BLaER1 treated with 17β-estradiol and CSF1 and Interleukin-3, amounts not matched to agents 10 nM and 100 nM (cell line): ENCODE data around the gene ERI3.

Experiments used
- H3K27ac ChIP-seq, 11 experiments: shearing (Covaris generic); formaldehyde crosslinking; 2 replicates each; pipeline ENCODE4 v1.8.1; 2022
- H3K27me3 ChIP-seq, 11 experiments: shearing (Covaris generic); formaldehyde crosslinking; 2 replicates each; pipeline ENCODE4 v1.8.1; 2022
- H3K36me3 ChIP-seq, 11 experiments: shearing (Covaris generic); formaldehyde crosslinking; 2 replicates each; pipeline ENCODE4 v1.8.1; 2022
- H3K4me1 ChIP-seq, 10 experiments: shearing (Covaris generic); formaldehyde crosslinking; 2 replicates each; pipeline ENCODE4 v1.8.1; 2022
- H3K4me2 ChIP-seq, 11 experiments: shearing (Covaris generic); formaldehyde crosslinking; 2 replicates each; pipeline ENCODE4 v1.8.1; 2022
- H3K4me3 ChIP-seq, 10 experiments: shearing (Covaris generic); formaldehyde crosslinking; 2 replicates each; pipeline ENCODE4 v1.8.1; 2022
- H3K9ac ChIP-seq, 11 experiments: shearing (Covaris generic); formaldehyde crosslinking; 2 replicates each; pipeline ENCODE4 v1.8.1; 2022
- H3K9me3 ChIP-seq, 11 experiments: shearing (Covaris generic); formaldehyde crosslinking; replicated peaks in 1 of 11; 2 replicates each; pipeline ENCODE4 v1.8.1; 2022
- H4K20me1 ChIP-seq, 11 experiments: shearing (Covaris generic); formaldehyde crosslinking; 2 replicates each; pipeline ENCODE4 v1.8.1; 2022
- Cebpa-rat ChIP-seq, 11 experiments: shearing (Covaris generic); IDR thresholded peaks; 2 replicates each; pipeline ENCODE4 v1.8.1; 2022

The ERI3 gene

DNA sequence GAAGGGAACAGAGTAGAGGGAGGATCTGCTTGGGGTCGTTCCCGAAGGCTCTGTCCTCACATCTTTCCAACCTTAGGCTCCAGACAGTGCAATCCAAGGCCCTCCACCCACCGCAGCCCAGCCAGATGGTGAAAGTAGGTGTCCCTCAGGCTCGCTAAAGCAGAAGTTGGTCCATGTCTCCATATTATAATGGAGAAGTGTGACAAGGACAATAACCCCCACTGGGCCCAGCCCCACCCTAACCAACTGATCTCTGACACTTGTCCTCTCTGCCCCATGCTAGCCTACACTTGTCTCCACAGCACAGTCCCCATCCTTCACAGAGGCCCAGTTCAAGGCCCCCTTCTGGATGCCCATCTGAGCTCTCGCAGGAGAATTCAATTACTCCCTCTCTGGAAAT, 93.1 kb downstream of the ERI3 start:
- Histone ChIP-seq H3K27me3 (no peaks in the 10 kb centered on the region), H3K36me3 (peaks cover 0 to 49% (median 20%) of the 10 kb centered on the region in 11 experiments; a peak in 12 of 22 replicates), H3K4me1 (peaks cover 0 to 70% (median 10%) of the 10 kb centered on the region in 10 experiments; a peak in 11 of 20 replicates), H3K27ac (peak overlapping the region in 4 of 11 experiments; percentile 44 to 91 (median 82); a peak in 7 of 22 replicates), H4K20me1 (peaks cover 0 to 30% (median 0%) of the 10 kb centered on the region in 11 experiments; a peak in 6 of 22 replicates), H3K4me3 (no peak overlapping the region), H3K9me3 (no peaks in the 10 kb centered on the region), H3K4me2 (peak overlapping the region in 4 of 11 experiments; percentile 39 to 91 (median 78); a peak in 6 of 22 replicates), H3K9ac (peak overlapping the region in 2 of 11 experiments; percentile 64 to 71; a peak in 2 of 22 replicates)
- no peak for TF ChIP-seq Cebpa-rat (IDR thresholded peaks at IDR 0.05)

- no peaks in the 10 kb centered on the region for H3K9me3 ChIP-seq
- peak overlapping the region in 3 of 11 experiments; percentile 1 to 91 (median 87); a peak in 5 of 22 replicates for H3K27ac ChIP-seq
- TF ChIP-seq Cebpa-rat (IDR thresholded peaks at IDR 0.05): no peak
- H3K36me3 ChIP-seq: peaks cover 6 to 55% (median 26%) of the 10 kb centered on the region in 11 experiments; a peak in 19 of 22 replicates
- peaks cover 0 to 30% (median 0%) of the 10 kb centered on the region in 11 experiments; a peak in 4 of 22 replicates for H4K20me1 ChIP-seq
- peak overlapping the region in 1 of 11 experiments; percentile 10; a peak in 1 of 22 replicates for H3K9ac ChIP-seq
- peak overlapping the region in 3 of 11 experiments; percentile 70 to 91 (median 85); a peak in 6 of 22 replicates for H3K4me2 ChIP-seq
- no peak overlapping the region for H3K4me3 ChIP-seq
- peaks cover 0 to 63% (median 10%) of the 10 kb centered on the region in 10 experiments; a peak in 11 of 20 replicates for H3K4me1 ChIP-seq
- no peaks in the 10 kb centered on the region for H3K27me3 ChIP-seq
Measured at GRCh38 chr1:44261171-44261817, 93.8 kb downstream of the ERI3 start.

DNA sequence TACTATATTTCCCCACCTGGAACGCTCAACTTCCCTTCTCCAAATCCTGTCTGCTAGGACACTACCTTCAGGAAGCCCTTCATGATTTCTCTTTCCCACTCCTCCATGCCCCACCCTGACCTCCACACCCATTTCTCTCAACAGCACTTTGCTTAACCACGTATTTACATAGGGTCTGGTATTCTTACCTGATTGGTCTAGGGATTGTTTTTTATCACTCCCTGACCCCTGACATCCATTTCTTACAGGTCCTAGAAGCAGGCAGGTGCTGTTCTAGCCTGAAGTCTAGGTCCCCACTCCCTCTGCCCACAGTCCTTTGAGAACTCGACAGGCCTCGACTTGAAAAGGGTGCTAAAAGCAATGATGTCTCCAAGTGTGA, 94.3 kb downstream of the ERI3 start:
- Histone ChIP-seq H3K36me3 (peaks cover 10 to 60% (median 28%) of the 10 kb centered on the region in 11 experiments; a peak in 19 of 22 replicates), H3K9ac (no peak overlapping the region), H3K4me3 (no peak overlapping the region), H4K20me1 (peaks cover 0 to 30% (median 0%) of the 10 kb centered on the region in 11 experiments; a peak in 4 of 22 replicates), H3K4me2 (peak overlapping the region in 2 of 11 experiments; percentile 85 to 91; a peak in 4 of 22 replicates), H3K4me1 (peaks cover 0 to 58% (median 10%) of the 10 kb centered on the region in 10 experiments; a peak in 11 of 20 replicates), H3K9me3 (no peaks in the 10 kb centered on the region), H3K27ac (peak overlapping the region in 3 of 11 experiments; percentile 1 to 91 (median 87); a peak in 2 of 22 replicates), H3K27me3 (no peaks in the 10 kb centered on the region)
- no peak for TF ChIP-seq Cebpa-rat (IDR thresholded peaks at IDR 0.05)

DNA sequence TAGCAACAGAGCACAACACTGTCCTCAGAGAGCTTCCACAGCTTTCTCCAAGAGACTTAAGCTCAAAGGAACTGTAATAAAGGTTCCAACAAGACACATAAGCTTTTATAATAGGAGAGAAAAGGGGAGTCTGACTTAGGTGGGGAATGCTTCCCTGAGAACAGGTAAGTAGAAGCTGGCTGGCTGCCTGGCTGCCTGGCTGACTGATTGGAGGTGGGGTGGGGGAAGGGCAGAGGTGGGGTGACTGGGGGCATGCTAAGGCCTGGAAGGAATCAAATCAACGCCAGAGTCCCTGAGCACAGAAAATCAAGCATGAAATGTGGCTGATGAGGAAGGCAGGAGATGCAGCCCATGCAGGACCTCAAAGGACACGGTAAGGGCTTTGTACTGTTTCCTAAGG, 96.0 kb downstream of the ERI3 start:
- no peak overlapping the region for H3K27ac ChIP-seq
- no peak overlapping the region for H3K4me2 ChIP-seq
- no peak for TF ChIP-seq Cebpa-rat (IDR thresholded peaks at IDR 0.05)

GRCh38 chr1:44256762-44257554, 98.1 kb downstream of the ERI3 start:
- H3K9me3 ChIP-seq: no peaks in the 10 kb centered on the region
- H4K20me1 ChIP-seq: peaks cover 0 to 39% (median 0%) of the 10 kb centered on the region in 11 experiments; a peak in 8 of 22 replicates
- no peaks in the 10 kb centered on the region for H3K27me3 ChIP-seq
- no peak overlapping the region for H3K9ac ChIP-seq
- TF ChIP-seq Cebpa-rat (IDR thresholded peaks at IDR 0.05): no peak
- no peak overlapping the region for H3K4me3 ChIP-seq
- H3K27ac ChIP-seq: no peak overlapping the region
- peaks cover 0 to 20% (median 0%) of the 10 kb centered on the region in 10 experiments; a peak in 9 of 20 replicates for H3K4me1 ChIP-seq
- no peak overlapping the region for H3K4me2 ChIP-seq
- peaks cover 11 to 61% (median 26%) of the 10 kb centered on the region in 11 experiments; a peak in 18 of 22 replicates for H3K36me3 ChIP-seq

More for the DNA sequence above, 96.0 kb downstream of the ERI3 start:
- Histone ChIP-seq H3K27me3 (no peaks in the 10 kb centered on the region), H3K4me3 (no peak overlapping the region), H3K36me3 (peaks cover 10 to 57% (median 32%) of the 10 kb centered on the region in 11 experiments; a peak in 19 of 22 replicates), H3K4me1 (peaks cover 0 to 41% (median 10%) of the 10 kb centered on the region in 10 experiments; a peak in 11 of 20 replicates), H3K9ac (no peak overlapping the region), H3K9me3 (no peaks in the 10 kb centered on the region), H4K20me1 (peaks cover 0 to 36% (median 0%) of the 10 kb centered on the region in 11 experiments; a peak in 4 of 22 replicates)

GRCh38 chr1:44254392-44254910, 100.6 kb downstream of the ERI3 start:
- no peak overlapping the region for H3K4me2 ChIP-seq
- TF ChIP-seq Cebpa-rat (IDR thresholded peaks at IDR 0.05): no peak
- no peak overlapping the region for H3K9ac ChIP-seq
- peaks cover 0 to 47% (median 3%) of the 10 kb centered on the region in 11 experiments; a peak in 9 of 22 replicates for H4K20me1 ChIP-seq
- H3K27me3 ChIP-seq: no peaks in the 10 kb centered on the region
- H3K4me3 ChIP-seq: no peak overlapping the region
- H3K27ac ChIP-seq: no peak overlapping the region
- H3K36me3 ChIP-seq: peaks cover 15 to 68% (median 28%) of the 10 kb centered on the region in 11 experiments; a peak in 19 of 22 replicates
- no peaks in the 10 kb centered on the region for H3K9me3 ChIP-seq
- peaks cover 0 to 7% (median 0%) of the 10 kb centered on the region in 10 experiments; a peak in 1 of 20 replicates for H3K4me1 ChIP-seq

DNA sequence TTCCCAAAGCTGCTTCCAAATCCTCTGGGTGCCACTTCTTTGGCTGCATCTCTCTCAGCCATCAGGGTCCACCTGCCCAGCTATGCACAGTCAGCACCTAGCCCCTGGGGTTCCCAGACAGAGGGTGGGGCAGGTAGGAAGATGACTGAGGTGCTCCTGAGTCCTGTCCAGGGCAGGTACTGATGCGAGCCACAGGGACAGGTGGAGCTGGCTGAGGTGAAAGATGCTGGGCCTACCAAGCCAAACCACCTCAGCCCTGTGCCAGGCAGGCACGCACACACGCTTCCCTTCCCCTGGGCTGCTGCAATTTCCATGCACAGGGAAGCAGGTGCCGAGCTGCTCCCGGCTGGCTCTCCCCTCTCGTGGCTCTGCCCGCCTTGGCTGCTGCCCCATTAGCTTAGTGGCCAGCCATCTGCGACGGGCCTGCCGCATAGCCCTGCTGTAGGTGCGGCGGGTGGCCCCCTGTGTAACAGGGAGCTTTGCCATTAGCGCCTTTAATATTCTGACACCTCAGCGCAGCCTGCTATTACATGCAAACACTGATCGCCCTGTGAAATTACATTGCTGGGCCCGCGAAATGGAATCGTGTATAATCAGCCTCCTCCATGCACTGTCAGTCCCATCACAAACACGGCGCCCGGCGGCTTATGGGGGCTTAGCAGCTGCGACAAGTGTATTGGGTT, 102.9 kb downstream of the ERI3 start:
- Histone ChIP-seq H3K4me2 (no peak overlapping the region), H3K4me1 (no peaks in the 10 kb centered on the region), H3K9ac (0 out of 22 replicates have a peak overlapping the region, but pooled peaks of 1 of the 11 experiments have one; percentile 1), H3K36me3 (peaks cover 13 to 60% (median 37%) of the 10 kb centered on the region in 11 experiments; a peak in 19 of 22 replicates), H3K27me3 (no peaks in the 10 kb centered on the region), H3K9me3 (no peaks in the 10 kb centered on the region), H4K20me1 (peaks cover 0 to 44% (median 3%) of the 10 kb centered on the region in 11 experiments; a peak in 10 of 22 replicates), H3K27ac (no peak overlapping the region), H3K4me3 (no peak overlapping the region)
- TF ChIP-seq Cebpa-rat (IDR thresholded peaks at IDR 0.05): no peak

- Histone ChIP-seq H3K36me3 (peaks cover 9 to 60% (median 35%) of the 10 kb centered on the region in 11 experiments; a peak in 18 of 22 replicates), H4K20me1 (peaks cover 0 to 44% (median 3%) of the 10 kb centered on the region in 11 experiments; a peak in 10 of 22 replicates), H3K4me1 (peaks cover 0 to under 1% (median 0%) of the 10 kb centered on the region in 10 experiments; a peak in 2 of 20 replicates), H3K9ac (no peak overlapping the region), H3K9me3 (no peaks in the 10 kb centered on the region), H3K4me3 (no peak overlapping the region), H3K27ac (no peak overlapping the region), H3K27me3 (no peaks in the 10 kb centered on the region), H3K4me2 (no peak overlapping the region)
- no peak for TF ChIP-seq Cebpa-rat (IDR thresholded peaks at IDR 0.05)
Measured at GRCh38 chr1:44251486-44251885, 103.6 kb downstream of the ERI3 start.
